Heart right ventricle (tissue), 16 donors: Measurements from ENCODE around the gene RFX1. TPM values are rescaled to one million over a fixed set of nuclear protein-coding genes. Genes with fewer than 3 reads are reported as not detected.

Experiments used
- ATAC-seq, 8 donors: fragments of 200-7000 bp; cut with Tn5 transposase; one replicate each; pipeline ENCODE4 v1.9.1; 2020; ENCODE audit warnings: mild to moderate bottlenecking in 8 of 8, moderate library complexity in 8 of 8, moderate number of reproducible peaks in 1 of 8
- DNase-seq, 2 donors: peaks; one replicate each; pipeline ENCODE4 v3.0.0-alpha.2; 2020
- H3K27ac ChIP-seq, 10 donors: fragments of 200-600 bp; sonication (generic) in 2 of 10; one replicate each; pipeline versions ENCODE4 v1.5.0 to v1.8.0; 2020 to 2022; ENCODE audit warnings: mild to moderate bottlenecking in 3 of 10
- H3K27me3 ChIP-seq, 7 donors: fragments of 200-600 bp; one replicate each; pipeline ENCODE4 v1.8.0; 2021 to 2022; ENCODE audit warnings: mild to moderate bottlenecking in 2 of 7
- H3K36me3 ChIP-seq, 9 donors: fragments of 200-600 bp; sonication (generic) in 1 of 9; one replicate each; pipeline versions ENCODE4 v1.5.0 to v1.8.0; 2020 to 2022; ENCODE audit warnings: mild to moderate bottlenecking in 2 of 9
- H3K4me1 ChIP-seq, 9 donors: fragments of 200-600 bp; sonication (generic) in 1 of 9; one replicate each; pipeline versions ENCODE4 v1.5.0 to v1.8.0; 2020 to 2022; ENCODE audit warnings: mild to moderate bottlenecking in 4 of 9
- H3K4me3 ChIP-seq, 10 donors: fragments of 200-600 bp; sonication (generic) in 2 of 10; one replicate each; pipeline versions ENCODE4 v1.5.0 to v1.8.0; 2020 to 2022; ENCODE audit warnings: mild to moderate bottlenecking in 7 of 10, moderate library complexity in 2 of 10
- H3K9me3 ChIP-seq, 11 donors: fragments of 200-600 bp in 10 of 11; sonication (generic) in 2 of 11; one replicate each; pipeline versions ENCODE4 v1.5.0 to v1.8.0; 2013 to 2022; ENCODE audit warnings: mild to moderate bottlenecking in 2 of 11, control low read depth in 1 of 11, moderate library complexity in 1 of 11
- WGBS, 2 donors: extraction: QIAGEN DNeasy Blood & Tissue Kit; methylation state at CpG; one replicate each; pipeline ENCODE4 v1.1.7; 2013; ENCODE audit warnings: inconsistent platforms in 1 of 2; 5-methylcytosine and 5-hydroxymethylcytosine counted together
- intact Hi-C, 10 donors: fragments of 100-400 bp; cut with DNase I; formaldehyde crosslinking; loops; one replicate each; pipeline versions ENCODE4 v1.11.1 to v1.14.2; 2022
- polyA plus RNA-seq, 2 donors: library from polyadenylated mRNA; stranded (reverse); fragments of 200-250 nt; gene quantifications; one replicate each; pipeline ENCODE4 v1.2.3, GENCODE V29; 2013
- total RNA-seq, 10 donors: library from RNA; stranded (reverse); fragmentation: NEBNext Ultra II Directional in 3 of 10; extraction: Animal tissue kit (Norgen Biotek cat#: 25700) in 3 of 10; gene quantifications; one replicate each; pipeline versions ENCODE4 v1.2.1 to v1.2.4, GENCODE V29; 2021 to 2023
- TF ChIP-seq, protein P1 (sequence below), 9 donors: fragments of 200-600 bp; sonication (generic) in 2 of 9; IDR thresholded peaks; one replicate each; pipeline versions ENCODE4 v1.5.0 to v1.8.0; 2021 to 2022; ENCODE audit warnings: antibody characterized with exemption in 9 of 9, mild to moderate bottlenecking in 5 of 9, moderate library complexity in 1 of 9
- donor health status: Arrhythmogenic right ventricular cardiomyopathy.
- donor health status: ischemic (EF 13 %, LVEDD 7.1; RV severe dilation, severe dysfunction).
- donor health status: healthy with polysubstance abuse.
- donor health status: DM: no; HTN: yes; CAD: no.
- donor health status: DM: no; HTN: no; CAD: no.
- donor health status: ischemic (EF 25% LVEDD 6.9; RV normal size, moderate dysfunction).
- donor health status: ischemic (EF 25% LVEDD 5.7; RV mildly dilated, moderate dysfunction).
- donor health status: healthy.
- donor health status: DM: yes; HTN: yes; CAD: no.
- donor health status: Ischemic cardiomyopathy.
- donor health status: ischemic (EF 35%, LVEDD 5.7; RV mildly dilated, moderate dysfunction).
- donor health status: nonischemic (EF 11% LVEDD 7.7; RV severe dilation, severe dysfunction).
- donor health status: DM: yes; HTN: yes; CAD: no.
- donor health status: PGD.
- donor health status: ischemic (EF 29% LVEDD 5.4; RV normal size, mild dysfunction).
- donor health status: nonischemic (EF 23%, LVEDD 6.1; RV moderate dilation, normal function).

The RFX1 gene
- total and polyA plus RNA-seq, 12 donors: 2.7 to 15.8 (median 11.8) TPM

DNA sequence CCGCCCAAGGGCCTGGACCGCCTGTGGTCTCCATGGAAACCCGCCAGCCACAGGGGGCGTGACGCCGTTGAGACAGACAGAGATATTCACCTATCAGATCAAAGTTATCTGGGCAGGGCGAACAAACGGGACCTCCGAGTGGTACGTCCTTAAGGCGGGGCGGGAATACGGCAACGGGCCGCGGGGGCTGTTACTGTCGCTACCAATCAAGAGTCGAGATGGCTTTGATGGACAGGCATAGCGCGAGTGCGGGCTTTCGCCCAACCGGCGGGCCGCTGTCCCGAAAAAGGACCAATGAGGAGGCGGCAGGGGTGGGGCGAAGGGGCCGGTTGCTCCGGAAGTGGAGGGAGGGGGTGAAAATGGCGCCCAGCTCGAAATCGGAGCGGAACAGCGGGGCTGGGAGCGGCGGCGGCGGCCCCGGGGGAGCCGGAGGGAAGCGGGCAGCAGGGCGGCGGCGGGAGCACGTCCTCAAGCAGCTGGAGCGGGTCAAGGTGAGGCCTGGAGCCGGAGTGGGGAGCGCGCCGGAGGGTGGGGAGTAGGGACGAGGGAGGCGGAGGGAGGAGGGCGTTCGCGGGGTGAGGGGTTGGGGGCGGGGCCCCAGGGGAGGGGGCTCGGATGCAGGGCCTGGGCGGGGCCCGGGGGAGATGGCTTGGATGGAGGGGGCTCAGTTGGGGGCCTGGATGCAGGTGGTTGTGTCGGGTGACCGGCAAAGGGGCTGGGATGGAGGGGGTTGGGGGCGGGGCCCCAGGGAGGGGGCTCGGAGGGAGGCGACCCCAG, 53.8 kb downstream of the RFX1 start, which contains the start of gene DCAF15:
Gene DCAF15 (plus strand): TSS at position 356 of the 777 bp plus-strand sequence. CDS start 4 bp downstream, at position 360.
- H3K9me3 ChIP-seq: no peaks in the 10 kb centered on the region
- peak within 1 kb of the TSS; percentile 57 to 90 (median 84) for H3K27ac ChIP-seq
- H3K4me1 ChIP-seq: peaks cover 8 to 28% (median 15%) of the 10 kb centered on the region in 9 donors
- intact Hi-C loops: loop anchor here in 5 of 10 donors (1.0 to 10.0 kb wide), 10 partner anchors 47 to 120 kb away; partner anchors contain the start of genes RFX1 (in 3 of the 5), IL27RA (in 1 of the 5) and MISP3 (in 1 of the 5)
- peak within 1 kb of the TSS; percentile 48 to 84 (median 76) for H3K4me3 ChIP-seq
- TF ChIP-seq, protein P1, sequence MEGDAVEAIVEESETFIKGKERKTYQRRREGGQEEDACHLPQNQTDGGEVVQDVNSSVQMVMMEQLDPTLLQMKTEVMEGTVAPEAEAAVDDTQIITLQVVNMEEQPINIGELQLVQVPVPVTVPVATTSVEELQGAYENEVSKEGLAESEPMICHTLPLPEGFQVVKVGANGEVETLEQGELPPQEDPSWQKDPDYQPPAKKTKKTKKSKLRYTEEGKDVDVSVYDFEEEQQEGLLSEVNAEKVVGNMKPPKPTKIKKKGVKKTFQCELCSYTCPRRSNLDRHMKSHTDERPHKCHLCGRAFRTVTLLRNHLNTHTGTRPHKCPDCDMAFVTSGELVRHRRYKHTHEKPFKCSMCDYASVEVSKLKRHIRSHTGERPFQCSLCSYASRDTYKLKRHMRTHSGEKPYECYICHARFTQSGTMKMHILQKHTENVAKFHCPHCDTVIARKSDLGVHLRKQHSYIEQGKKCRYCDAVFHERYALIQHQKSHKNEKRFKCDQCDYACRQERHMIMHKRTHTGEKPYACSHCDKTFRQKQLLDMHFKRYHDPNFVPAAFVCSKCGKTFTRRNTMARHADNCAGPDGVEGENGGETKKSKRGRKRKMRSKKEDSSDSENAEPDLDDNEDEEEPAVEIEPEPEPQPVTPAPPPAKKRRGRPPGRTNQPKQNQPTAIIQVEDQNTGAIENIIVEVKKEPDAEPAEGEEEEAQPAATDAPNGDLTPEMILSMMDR (IDR thresholded peaks at IDR 0.05): no peak
- WGBS, 2 donors: 1% methylated on average over 43 to 63 of the region's 65 CpGs
- no peaks in the 10 kb centered on the region for H3K27me3 ChIP-seq
- peak; percentile 97 to 99 (median 98) for ATAC-seq
- H3K36me3 ChIP-seq: peaks cover 0 to 34% (median 21%) of the 10 kb centered on the region in 9 donors
- DNase-seq: peak; percentile 99 to 100

DNA sequence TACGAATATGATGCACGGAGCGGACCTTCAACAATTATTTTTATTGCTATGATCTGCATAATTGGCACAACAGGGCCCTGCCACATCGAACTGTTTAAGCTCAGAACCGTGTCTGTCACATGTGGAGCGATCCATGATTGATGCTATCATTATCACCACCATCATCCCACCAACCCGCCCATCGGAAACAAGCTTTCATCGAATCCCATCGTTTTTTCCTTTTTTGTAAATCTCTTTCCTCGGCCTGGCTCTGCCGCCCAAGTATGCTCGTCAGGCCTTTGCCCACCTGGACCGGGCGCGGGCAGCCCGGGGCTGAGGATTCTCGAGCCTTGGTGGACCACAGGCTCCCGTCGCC, 54.3 kb downstream of the RFX1 start:
- Histone ChIP-seq H3K27me3 (no peaks in the 10 kb centered on the region), H3K9me3 (no peaks in the 10 kb centered on the region), H3K4me1 (peaks cover 8 to 24% (median 15%) of the 10 kb centered on the region in 9 donors), H3K27ac (peak overlapping the region in 1 of 10 donors; percentile 89), H3K4me3 (peak overlapping the region in 9 of 10 donors; percentile 60 to 84 (median 77)), H3K36me3 (peaks cover 0 to 28% (median 15%) of the 10 kb centered on the region in 9 donors)
- ATAC-seq: no peak
- intact Hi-C loops: loop anchor here in 5 of 10 donors (1.0 to 10.0 kb wide), 10 partner anchors 46 to 121 kb away; partner anchors contain the start of genes RFX1 (in 3 of the 5), IL27RA (in 1 of the 5) and MISP3 (in 1 of the 5)
- DNase-seq: no peak
- TF ChIP-seq, protein P1 (IDR thresholded peaks at IDR 0.05): no peak
- WGBS, 2 donors: 12% methylated on average over 20 of the region's 20 CpGs

DNA sequence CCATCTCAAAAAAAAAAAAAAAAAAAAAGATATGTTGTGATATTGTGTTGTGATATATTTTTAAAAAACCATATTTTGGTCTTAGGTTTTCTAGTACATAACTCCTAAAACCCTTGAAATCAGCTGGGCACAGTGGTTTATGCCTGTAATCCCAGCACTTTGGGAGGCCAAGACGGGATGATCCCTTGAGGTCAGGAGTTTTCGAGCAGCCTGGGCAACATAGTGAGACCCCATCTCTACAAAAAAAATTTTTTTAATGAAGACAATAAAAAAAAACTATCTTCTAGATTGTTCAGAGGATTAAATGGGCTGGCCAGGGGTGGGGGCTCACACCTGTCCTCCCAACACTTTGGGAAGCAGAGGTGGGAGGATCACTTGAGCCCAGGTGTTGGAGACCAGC, 55.1 kb downstream of the RFX1 start:
- Histone ChIP-seq H3K9me3 (no peaks in the 10 kb centered on the region), H3K4me3 (no peak overlapping the region), H3K36me3 (peaks cover 0 to 21% (median 8%) of the 10 kb centered on the region in 9 donors), H3K27ac (no peak overlapping the region), H3K27me3 (no peaks in the 10 kb centered on the region), H3K4me1 (peaks cover 8 to 21% (median 15%) of the 10 kb centered on the region in 9 donors)
- intact Hi-C loops: loop anchor here in 5 of 10 donors (5.0 to 10.0 kb wide), 7 partner anchors 49 to 121 kb away; partner anchors contain the start of genes RFX1 (in 2 of the 5), IL27RA (in 1 of the 5) and MISP3 (in 1 of the 5)
- ATAC-seq: no peak
- WGBS, 2 donors: 91 to 93% methylated on average over 2 of the region's 2 CpGs
- no peak for DNase-seq
- TF ChIP-seq, protein P1 (IDR thresholded peaks at IDR 0.05): no peak

DNA sequence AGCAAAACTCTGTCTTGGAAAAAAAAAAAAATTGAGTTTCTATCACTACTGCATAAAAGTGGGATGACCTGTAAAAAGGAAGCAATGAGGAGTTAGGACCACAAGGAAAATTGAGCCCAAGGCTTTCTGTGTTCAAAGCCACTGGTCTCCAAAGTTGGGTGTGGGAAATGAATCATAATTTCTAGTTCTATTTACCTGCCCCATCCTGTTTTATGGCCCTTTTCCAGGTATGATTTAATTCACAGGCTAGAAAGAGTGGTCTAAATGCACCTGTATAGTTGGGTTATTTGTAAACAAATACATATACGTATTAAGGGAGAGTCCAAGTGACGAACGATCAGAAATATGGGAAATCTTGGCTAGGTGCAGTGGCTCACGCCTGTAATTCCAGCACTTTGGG, 59.7 kb downstream of the RFX1 start:
- H3K27me3 ChIP-seq: no peaks in the 10 kb centered on the region
- 94% methylated on average over 4 of the region's 4 CpGs for WGBS, 2 donors
- no peaks in the 10 kb centered on the region for H3K36me3 ChIP-seq
- no peaks in the 10 kb centered on the region for H3K9me3 ChIP-seq
- peaks cover 0 to under 1% (median 0%) of the 10 kb centered on the region in 9 donors for H3K4me1 ChIP-seq
- intact Hi-C loops: no loop called here
- DNase-seq (no peak), ATAC-seq (no peak)
- no peak overlapping the region for H3K27ac ChIP-seq
- H3K4me3 ChIP-seq: no peak overlapping the region
- TF ChIP-seq, protein P1 (IDR thresholded peaks at IDR 0.05): no peak
